K562 (cell line): ENCODE measurements around the gene TMEM150A. TPM values are rescaled to one million over a fixed set of nuclear protein-coding genes. Genes with fewer than 3 reads are reported as not detected.

Experiments used
- ARID3B ChIP-seq: fragments of 250-450 bp; sonication (Bioruptor Pico); IDR thresholded peaks from 2 replicates; pipeline ENCODE4 v1.4.0; 2020; ENCODE audit warnings: borderline replicate concordance
- BHLHE40 ChIP-seq: IDR thresholded peaks from 2 replicates; pipeline ENCODE4 v1.6.1; 2011; ENCODE audit warnings: low read length, improper control_type of control experiment
- BRF2 ChIP-seq: IDR thresholded peaks from 3 replicates; pipeline ENCODE4 v1.6.1; 2011; ENCODE audit warnings: borderline replicate concordance, mild to moderate bottlenecking; ENCODE audit not compliant: insufficient read length, insufficient read depth
- ELK1 ChIP-seq: sonication (generic); formaldehyde crosslinking; IDR thresholded peaks from 2 replicates; pipeline ENCODE4 v1.8.1; 2022; ENCODE audit warnings: missing genetic modification reagents
- ELK3 ChIP-seq: fragments of 450-650 bp; formaldehyde crosslinking; IDR thresholded peaks from 2 replicates; pipeline ENCODE4 v1.4.0; 2020; ENCODE audit warnings: mild to moderate bottlenecking
- FOXA3 ChIP-seq, 2 experiments: fragments of 450-650 bp in 1 of 2; sonication (generic) in 1 of 2; formaldehyde crosslinking; IDR thresholded peaks in 1 of 2; conservative IDR thresholded peaks in 1 of 2; 2 replicates each; pipeline versions ENCODE4 v1.4.0 to v1.8.0; 2020 to 2022; ENCODE audit warnings: mild to moderate bottlenecking in 2 of 2, missing genetic modification reagents in 1 of 2
- IRF1 ChIP-seq: sonication (generic); formaldehyde crosslinking; IDR thresholded peaks from 2 replicates; pipeline ENCODE4 v1.8.0; 2022; ENCODE audit warnings: missing genetic modification reagents, mild to moderate bottlenecking, borderline replicate concordance
- NR2F6 ChIP-seq: fragments of 450-650 bp; formaldehyde crosslinking; IDR thresholded peaks from 2 replicates; pipeline ENCODE4 v1.4.0; 2020; ENCODE audit warnings: mild to moderate bottlenecking
- POLR2AphosphoS2 ChIP-seq: IDR thresholded peaks from 2 replicates; pipeline ENCODE4 v1.6.1; 2012; ENCODE audit warnings: low read length, improper control_type of control experiment
- POU5F1 ChIP-seq: fragments of 150-350 bp; IDR thresholded peaks from 2 replicates; pipeline ENCODE4 v1.6.1; 2014; ENCODE audit warnings: borderline replicate concordance, low read length, low read depth, mild to moderate bottlenecking; ENCODE audit not compliant: partially characterized antibody
- PRDM10 ChIP-seq: fragments of 450-650 bp; IDR thresholded peaks from 2 replicates; pipeline ENCODE4 v1.6.1; 2018; ENCODE audit not compliant: partially characterized antibody
- RBFOX2 ChIP-seq: fragments of 200-400 bp; formaldehyde crosslinking; IDR thresholded peaks from 2 replicates; pipeline ENCODE4 v1.6.1; 2017; ENCODE audit warnings: low read depth, mild to moderate bottlenecking, low read length, moderate library complexity
- SP1 ChIP-seq: sonication (generic); formaldehyde crosslinking; IDR thresholded peaks from 2 replicates; pipeline ENCODE4 v1.8.1; 2022; ENCODE audit warnings: mild to moderate bottlenecking, missing genetic modification reagents
- ZBTB8A ChIP-seq: fragments of 450-650 bp; IDR thresholded peaks from 2 replicates; pipeline ENCODE4 v1.6.1; 2018; ENCODE audit warnings: mild to moderate bottlenecking, moderate library complexity; ENCODE audit not compliant: partially characterized antibody
- ZFX ChIP-seq: sonication (generic); formaldehyde crosslinking; IDR thresholded peaks from 2 replicates; pipeline ENCODE4 v1.8.0; 2022; ENCODE audit warnings: mild to moderate bottlenecking, missing genetic modification reagents, moderate library complexity
- ZNF143 ChIP-seq: sonication (generic); formaldehyde crosslinking; IDR thresholded peaks from 2 replicates; pipeline ENCODE4 v1.9.0; 2022; ENCODE audit warnings: mild to moderate bottlenecking, missing genetic modification reagents
- ZNF449 ChIP-seq: fragments of 250-450 bp; sonication (Bioruptor Pico); IDR thresholded peaks from 2 replicates; pipeline ENCODE4 v1.8.0; 2022; ENCODE audit warnings: moderate library complexity, mild to moderate bottlenecking, inconsistent platforms
- polyA plus RNA-seq, 8 experiments: library from polyadenylated mRNA; depleted of rRNA in 4 of 8; stranded (reverse) in 5 of 8; unstranded in 3 of 8; fragments of >200 nt; fragmentation: Nextera tagmentation in 2 of 8; fragmentation: Illumina TruSeq in 1 of 8; extraction: Ambion mirVana in 2 of 8; extraction: Trizol in 1 of 8; gene quantifications; 2 replicates each; pipeline versions ENCODE4 v1.2.1 to v1.2.3, GENCODE V29; 2011 to 2014; ENCODE audit warnings: inconsistent platforms in 1 of 8, missing spikeins in 1 of 8
- total RNA-seq, 7 experiments: library from RNA; depleted of rRNA in 6 of 7; stranded (reverse); fragments of >200 nt in 6 of 7; fragmentation: Illumina TruSeq in 2 of 7; extraction: Trizol in 2 of 7; gene quantifications; 2 replicates each; pipeline versions ENCODE4 v1.2.1 to v1.2.3, GENCODE V29; 2011 to 2021; ENCODE audit warnings: low replicate concordance in 1 of 7

TMEM150A gene
- total and polyA plus RNA-seq, 9 of the 15 experiments (the other 6 are each of a cell fraction or from before 2014, with no cell fraction given), result 3.9 to 17.1 (median 8.4) TPM

GRCh38 chr2:85588645-85589044 is 13.9 kb downstream of the TMEM150A start (continued):
- no peak for TF ChIP-seq ZBTB8A
- no peak for TF ChIP-seq BRF2
- no peak for TF ChIP-seq NR2F6 (CRISPR knock-in tag)
- no peak for TF ChIP-seq POLR2AphosphoS2
- TF ChIP-seq FOXA3 (CRISPR knock-in tag; conservative IDR thresholded peaks at IDR 0.05 in 1 of 2, IDR thresholded peaks at IDR 0.05 in 1 of 2), result no peak
- no peak for TF ChIP-seq RBFOX2
- TF ChIP-seq ZFX, result no peak
- TF ChIP-seq ZNF143 (CRISPR knock-in tag), result no peak
- TF ChIP-seq SP1 (CRISPR knock-in tag), result no peak
- TF ChIP-seq ELK1, result no peak
- no peak for TF ChIP-seq IRF1 (CRISPR knock-in tag)
- no peak for TF ChIP-seq POU5F1
- TF ChIP-seq ELK3, result no peak
- no peak for TF ChIP-seq BHLHE40
- no peak for TF ChIP-seq PRDM10
- no peak for TF ChIP-seq ARID3B (CRISPR knock-in tag)
- no peak for TF ChIP-seq ZNF449 (CRISPR knock-in tag)
